GM21825 (cell line): ENCODE results near the gene EIF4EBP2.
A peak's percentile ranks its signal among the peaks of the same experiment; 100 is the strongest.

Experiments used
- ATAC-seq: cut with Tn5 transposase; IDR thresholded peaks from one replicate; pipeline ENCODE4 v1.9.1; 2021; ENCODE audit warnings: mild to moderate bottlenecking, moderate library complexity; ENCODE audit not compliant: unreplicated experiment

EIF4EBP2 gene, protein sequence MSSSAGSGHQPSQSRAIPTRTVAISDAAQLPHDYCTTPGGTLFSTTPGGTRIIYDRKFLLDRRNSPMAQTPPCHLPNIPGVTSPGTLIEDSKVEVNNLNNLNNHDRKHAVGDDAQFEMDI

DNA sequence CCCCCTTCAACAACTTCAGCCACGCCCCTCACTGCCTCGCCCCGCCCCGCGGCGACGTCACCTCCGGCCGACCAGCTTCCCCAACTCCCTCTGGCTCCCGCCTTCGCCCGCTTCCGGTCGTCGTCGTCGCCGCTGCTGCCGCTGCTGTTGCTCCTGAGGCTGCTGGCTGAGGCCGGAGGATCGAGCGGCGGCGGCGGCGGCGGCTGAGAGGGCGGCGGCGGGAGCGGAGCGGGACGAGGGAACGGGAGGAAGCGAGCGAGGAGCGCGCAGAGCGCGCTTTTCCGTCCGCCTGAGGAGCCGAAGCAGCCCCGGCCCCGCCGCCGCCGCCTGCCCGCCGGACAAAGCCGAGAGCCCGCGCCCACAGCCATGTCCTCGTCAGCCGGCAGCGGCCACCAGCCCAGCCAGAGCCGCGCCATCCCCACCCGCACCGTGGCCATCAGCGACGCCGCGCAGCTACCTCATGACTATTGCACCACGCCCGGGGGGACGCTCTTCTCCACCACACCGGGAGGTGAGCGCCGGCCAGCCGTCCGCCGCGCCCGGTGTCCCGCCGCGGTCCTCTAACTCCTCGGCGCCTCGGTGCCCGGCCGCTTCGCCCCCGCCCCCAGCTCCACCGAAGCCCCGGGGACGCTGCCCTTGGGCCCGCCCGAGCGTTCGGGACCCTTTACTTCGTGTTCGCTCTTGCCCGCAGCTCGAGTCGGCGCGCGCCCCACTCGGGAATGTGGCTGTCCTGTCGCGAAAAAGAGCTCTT, at the start of gene EIF4EBP2:
Gene EIF4EBP2 (plus strand): TSS at position 110 of the 751 bp plus-strand sequence. CDS start 257 bp downstream, at position 367.
- peak; percentile 84 for ATAC-seq

DNA sequence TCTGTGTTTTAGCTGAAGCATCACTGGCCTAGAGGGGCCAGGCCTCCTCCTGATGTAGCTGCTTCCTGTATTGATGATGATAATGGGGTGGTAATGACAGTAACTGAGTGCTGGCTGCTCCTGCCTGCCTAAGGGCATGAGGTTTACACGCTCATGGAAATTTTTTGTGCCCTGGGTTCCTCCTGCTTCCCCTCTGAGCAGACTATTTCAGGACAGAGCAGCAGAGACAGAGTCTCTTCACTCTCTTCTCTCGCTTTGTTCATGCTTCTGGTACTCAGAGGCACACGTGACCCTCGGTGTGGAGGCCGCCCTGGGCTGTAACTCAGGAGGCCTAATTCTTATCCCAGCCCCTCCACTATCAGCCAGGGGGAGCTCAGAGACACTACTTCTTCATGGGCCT, 49.4 kb upstream of the EIF4EBP2 start:
- ATAC-seq, result peak; percentile 11

DNA sequence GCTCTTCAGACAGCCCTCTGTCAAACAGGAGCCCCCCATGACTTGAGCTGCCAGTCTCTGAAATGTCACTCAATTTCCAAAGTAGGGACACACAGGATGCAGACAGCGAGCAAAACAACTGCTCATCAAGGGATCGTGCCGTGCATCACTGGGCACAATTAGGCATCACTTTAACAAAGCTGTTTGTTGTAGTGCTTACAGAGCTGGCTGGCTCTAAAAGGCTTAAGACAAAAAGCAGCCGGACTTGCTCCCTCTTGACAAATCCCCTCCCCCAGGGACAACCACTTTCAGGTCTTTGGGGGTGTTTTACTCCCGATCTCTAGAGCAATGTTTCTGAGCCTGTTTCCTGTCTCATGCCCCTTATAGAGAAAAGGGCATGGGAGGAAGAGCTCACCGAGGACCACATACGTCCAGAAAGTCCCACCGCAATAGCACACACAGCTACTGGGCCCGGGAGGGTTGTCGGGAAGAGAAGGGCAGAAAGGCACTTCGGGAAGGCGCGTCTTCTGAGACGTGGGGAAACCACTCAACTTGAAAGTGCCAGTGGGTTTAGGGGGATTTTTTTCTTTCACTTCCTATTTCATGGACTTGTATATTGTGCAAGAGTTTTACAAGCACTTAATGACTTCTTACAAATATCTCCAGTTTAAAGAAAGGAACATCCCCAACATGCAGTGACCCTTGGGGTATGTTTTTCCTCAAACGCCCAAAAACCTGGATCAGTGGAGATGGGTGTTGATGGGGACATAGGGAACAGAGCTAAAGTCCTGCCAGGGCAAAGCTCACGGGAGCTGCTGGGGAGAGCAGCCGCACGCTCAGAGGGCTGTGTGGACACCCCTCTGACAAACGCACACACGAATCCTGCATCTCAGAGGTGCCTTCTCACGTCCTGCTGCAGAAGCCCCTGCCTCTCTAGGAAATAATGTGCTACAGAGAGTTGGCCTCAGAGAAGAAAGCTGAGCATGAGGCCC, 48.6 kb upstream of the EIF4EBP2 start:
- ATAC-seq, result peak; percentile 61

DNA sequence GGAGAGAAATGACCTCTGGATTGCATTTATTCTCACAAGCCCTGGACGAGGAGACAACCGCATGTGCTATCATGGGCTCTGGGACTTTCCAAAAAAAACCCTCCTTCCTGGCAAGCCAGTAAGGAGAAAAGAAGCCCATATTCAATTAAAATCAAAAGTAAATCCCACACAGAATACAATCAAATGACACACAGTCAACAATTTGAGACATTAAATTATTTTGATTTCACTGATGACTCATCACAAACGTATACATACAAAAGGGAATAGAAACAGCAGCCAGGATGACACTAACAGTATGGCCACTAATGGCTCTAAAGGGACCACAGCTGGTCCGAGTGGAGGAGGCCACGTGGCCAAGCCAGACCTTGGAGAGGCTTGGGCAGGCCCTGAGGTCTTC, 46.4 kb upstream of the EIF4EBP2 start:
- ATAC-seq, result peak; percentile 41

DNA sequence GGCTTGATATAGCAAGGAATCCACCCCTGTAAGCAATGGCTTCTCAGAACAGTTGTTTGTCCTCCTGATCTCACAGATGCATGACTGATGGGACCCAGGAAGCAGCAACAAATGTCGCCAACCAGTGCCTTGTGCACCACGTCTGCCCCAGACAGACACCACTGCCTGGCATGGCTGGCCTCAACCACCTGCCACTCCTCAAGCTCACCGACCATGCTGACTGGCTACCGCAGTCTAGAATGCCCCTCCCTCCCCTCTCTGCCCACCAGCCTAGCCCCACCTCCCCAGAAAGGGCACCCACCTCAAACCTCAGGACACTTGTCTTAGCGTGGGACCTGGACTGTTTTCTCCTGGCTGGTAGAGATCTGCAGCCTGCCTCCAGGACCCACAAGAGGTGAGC, 45.5 kb upstream of the EIF4EBP2 start:
- ATAC-seq, result no peak

DNA sequence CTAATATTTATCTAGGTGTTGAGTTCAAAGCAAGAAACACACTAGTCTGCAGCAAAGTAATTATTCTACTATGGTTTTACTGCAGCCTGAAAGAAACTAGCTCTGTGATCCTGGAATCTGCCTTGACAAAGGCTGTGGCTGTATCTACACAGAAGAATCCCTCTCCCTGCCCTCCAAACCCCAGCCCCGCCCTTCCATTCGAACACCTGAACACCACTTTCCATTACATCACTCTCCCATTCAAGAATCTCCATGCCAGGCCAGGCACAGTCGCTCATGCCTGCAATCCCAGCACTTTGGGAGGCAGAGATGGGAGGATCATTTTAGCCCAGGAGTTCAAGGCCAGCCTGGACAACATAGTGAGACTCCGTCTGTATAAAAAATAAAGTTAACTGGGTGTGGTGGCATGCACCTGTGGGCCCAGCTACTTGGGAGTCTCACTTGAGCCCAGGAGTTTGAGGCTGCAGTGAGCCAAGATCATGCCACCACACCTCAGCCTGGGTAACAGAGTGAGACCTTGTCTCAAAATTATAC, 44.9 kb upstream of the EIF4EBP2 start:
- ATAC-seq, result no peak

DNA sequence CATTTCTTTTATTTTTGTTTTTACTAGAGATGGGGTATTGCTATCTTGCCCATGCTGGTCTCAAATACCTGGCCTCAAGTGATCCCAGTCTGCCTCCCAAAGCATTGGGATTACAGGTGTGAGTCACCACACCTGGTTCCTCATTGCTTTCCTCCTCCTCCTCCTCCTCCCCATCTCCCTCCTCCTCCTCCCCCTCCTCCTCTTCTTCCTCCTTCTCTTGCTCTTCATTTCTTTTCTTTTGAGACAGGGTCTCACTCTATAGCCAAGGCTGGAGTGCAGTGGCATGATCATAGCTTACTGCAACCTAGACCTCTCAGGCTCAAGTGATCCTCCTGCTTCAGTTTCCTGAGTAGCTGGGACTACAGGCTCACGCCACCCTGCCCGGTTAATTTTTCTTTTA, 43.7 kb upstream of the EIF4EBP2 start:
- no peak for ATAC-seq

DNA sequence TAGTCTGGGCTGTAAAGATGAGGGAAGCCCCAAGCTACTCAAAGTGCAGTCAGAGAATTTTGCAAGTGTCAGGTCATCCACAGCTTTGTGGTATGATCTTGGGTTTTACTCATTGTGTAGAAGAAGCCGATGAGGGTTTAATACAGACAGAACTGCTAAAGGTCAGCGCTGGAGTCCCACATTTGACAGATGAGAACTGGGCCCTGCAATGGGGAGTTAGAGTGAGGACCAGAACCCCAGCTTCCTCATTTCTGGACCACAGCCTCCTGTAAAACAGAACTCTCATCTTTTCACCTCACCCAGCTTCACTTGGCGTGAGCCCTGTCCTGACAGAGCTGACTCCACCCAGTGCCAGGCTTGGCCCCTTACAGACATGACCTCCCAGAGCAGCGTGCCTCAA, 41.6 kb upstream of the EIF4EBP2 start:
- ATAC-seq, result no peak

DNA sequence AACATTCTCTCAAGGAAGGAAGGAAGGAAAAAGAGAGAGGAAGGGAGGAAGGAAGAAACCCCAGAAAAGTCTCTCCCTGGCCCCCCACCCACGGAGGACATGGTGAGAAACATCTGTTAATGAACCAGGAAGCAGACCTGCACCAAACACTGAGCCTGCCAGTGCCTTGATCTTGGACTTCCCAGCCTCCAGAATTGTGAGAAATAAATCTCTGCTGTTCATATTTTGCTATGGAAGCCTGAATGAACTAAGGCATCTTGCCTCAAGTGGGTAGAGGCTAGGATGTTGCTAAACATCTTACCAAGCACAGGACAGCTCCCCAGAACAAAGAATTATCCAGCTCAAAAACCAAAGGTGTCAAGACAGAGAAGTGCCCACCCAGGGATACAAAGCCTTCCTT, 40.7 kb upstream of the EIF4EBP2 start:
- no peak for ATAC-seq

DNA sequence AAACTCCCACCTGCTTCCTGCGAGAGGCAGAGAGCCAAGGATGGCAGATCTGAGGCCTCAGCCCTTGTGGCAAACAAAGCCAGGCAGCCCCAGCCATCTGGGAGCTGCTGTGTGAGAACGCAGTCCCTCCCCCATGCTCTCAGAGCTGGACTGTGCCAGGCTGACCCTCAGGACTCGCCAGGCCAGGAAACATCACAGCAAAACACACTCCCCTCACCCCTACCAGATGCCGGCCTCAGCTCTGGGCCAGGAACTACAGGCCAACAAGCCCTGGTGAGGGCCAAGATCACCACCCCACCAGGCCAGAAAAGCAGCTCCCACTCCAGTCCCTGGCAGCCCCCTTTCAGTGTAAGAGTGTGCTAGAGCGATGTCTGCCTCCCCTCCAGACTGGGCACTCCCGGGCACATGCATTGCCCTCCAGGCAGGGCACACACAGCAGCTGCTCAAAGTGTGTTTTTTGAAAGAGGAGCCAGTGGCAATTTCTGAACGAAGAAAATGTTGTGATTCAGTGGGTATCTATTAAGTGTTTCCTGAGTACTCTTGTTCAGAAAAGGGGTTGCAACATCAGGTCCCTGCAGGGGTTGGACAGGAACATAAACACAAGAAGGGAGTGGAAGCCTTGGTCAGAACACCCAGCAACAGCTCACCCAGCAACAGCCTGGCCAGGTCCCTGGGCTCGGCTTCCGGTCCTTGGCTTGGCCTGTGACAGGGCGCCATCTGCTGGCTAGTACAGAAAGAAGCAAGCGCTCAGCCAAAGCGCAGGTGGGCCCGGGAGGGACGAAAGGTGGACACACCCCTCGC, 39.8 kb upstream of the EIF4EBP2 start:
- ATAC-seq, result peak; percentile 85

DNA sequence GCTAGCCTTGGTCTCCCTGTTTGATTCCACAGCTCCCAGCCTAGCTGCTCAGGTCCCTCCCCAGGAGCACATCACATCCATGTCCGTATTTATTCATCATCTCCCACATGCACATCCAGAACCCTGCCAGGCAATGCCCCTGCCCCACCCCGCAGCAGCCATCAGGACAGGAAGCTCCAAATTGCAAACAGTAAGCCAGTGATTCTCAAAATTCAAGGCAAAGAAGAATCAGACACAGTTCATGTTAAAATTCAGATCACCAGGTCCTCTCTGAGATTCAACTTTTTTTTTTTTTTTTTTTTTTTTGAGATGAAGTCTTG, 39.2 kb upstream of the EIF4EBP2 start:
- ATAC-seq, result no peak

DNA sequence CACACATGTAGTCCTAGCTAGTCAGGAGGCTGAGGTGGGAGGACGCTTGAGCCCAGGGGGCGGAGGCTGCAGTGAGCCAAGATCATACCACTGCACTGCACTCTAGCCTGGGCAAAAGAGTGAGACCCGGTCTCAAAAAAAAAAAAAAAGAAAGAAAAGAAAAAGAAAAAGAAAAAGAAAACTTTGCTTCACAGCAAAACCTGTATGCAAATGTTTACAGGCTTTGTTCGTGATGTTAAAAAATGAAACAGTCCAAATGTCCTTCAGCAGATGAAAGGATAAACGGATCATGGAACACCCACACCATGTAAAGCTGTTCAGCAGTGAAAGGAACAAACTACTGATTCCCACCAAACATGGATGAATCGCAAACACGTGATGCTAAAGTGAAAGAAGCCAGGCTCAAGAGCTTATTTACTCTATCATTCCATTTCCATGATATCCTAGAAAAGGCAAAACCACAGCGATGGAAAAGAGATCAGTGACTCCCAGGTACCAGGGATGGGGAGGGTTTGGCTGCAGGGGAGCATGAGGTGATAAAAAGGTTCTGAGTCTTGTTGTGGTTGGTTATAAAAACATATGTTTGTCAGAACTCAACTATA, 36.6 kb upstream of the EIF4EBP2 start:
- ATAC-seq, result no peak

DNA sequence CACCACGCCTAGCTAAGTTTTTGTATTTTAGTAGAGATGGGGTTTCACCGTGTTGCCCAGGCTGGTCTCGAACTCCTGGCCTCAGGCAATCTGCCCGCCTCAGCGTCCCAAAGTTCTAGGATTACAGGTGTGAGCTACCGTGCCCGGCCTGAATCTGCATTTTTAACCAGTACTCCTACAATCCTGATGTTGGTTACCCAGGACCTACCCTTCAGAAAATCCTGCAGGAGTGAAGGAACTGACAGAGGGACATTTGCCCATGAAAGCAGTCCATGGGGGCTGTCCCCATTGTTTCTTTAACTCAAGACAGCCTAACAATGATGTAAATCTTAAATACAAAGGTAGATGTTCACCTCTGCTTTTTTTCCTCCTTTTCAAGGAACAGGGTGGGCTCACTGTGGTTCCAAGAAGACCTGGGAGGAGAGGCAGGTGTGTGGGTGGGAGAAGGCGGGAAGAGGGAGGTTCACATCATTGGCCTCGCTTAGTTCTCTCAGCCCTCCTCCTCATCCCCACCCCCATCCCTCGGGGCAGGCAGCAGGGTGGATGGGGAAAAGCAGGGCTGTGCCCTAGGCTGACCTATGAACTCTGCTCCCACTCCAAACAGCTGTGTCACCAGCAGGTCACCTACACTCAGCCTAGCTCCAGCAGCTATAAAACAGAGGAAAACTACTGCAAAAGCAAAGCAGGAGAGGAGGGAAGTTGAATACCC, 35.0 kb upstream of the EIF4EBP2 start:
- ATAC-seq, result no peak

DNA sequence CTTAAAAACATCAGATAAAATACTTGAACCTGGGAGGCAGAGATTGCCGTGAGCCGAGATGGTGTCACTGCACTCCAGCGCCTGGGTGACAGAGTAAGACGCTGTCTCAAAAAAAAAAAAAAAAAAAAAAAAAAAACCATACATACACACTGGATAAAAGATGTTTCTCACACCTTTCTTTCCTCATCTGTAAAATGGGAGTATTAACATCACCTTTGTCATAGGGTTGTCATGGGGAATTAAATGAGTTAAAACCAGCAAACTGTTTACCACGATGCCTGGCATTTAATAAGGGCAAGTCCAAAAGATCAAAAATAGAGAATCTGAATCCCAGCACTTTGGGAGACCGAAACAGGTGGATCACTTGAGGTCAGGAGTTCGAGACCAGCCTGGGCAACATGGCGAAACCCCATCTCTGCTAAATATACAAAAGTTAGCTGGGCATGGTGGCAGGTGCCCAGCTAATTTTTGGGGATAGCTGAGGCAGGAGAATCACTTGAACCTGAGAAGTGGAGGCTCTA, 34.4 kb upstream of the EIF4EBP2 start:
- no peak for ATAC-seq

DNA sequence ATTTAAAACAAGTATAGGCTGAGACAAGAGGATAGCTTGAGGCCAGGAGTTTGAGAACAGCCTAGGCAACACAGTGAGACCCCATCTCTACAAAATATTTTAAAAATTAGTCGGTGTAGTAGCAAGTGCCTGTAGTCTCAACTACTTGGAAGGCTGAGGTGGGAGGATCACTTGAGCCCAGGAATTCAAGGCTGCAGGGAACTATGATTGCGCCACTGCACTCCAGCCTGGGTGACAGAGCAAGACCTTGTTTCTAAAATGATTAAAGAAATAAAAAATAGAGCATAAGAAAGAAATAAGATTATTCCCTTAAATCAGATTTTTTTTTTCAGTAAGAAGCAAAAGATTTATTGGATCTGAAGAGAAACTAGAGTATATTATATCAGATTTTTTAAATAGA, 33.2 kb upstream of the EIF4EBP2 start:
- no peak for ATAC-seq

DNA sequence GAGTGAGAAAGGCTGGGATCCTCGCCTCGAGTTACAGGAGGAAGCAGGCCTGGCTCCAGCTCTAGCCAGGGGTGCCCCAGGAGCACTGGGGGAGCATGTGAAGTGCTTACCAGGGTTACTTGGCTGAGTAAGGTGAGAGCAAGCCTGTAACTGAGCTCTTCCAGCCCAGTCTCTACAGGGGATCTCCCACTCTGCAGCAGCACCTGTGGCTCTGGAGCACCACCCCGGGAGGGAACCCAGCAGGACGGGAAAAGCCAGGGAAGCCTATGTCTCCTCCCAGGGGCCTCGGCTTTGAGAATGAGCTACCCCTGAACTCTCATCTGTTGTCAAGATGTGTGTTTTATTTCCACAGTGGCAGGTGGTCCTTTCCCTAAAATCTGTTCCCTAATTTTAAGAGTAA, 32.1 kb upstream of the EIF4EBP2 start:
- ATAC-seq, result no peak

DNA sequence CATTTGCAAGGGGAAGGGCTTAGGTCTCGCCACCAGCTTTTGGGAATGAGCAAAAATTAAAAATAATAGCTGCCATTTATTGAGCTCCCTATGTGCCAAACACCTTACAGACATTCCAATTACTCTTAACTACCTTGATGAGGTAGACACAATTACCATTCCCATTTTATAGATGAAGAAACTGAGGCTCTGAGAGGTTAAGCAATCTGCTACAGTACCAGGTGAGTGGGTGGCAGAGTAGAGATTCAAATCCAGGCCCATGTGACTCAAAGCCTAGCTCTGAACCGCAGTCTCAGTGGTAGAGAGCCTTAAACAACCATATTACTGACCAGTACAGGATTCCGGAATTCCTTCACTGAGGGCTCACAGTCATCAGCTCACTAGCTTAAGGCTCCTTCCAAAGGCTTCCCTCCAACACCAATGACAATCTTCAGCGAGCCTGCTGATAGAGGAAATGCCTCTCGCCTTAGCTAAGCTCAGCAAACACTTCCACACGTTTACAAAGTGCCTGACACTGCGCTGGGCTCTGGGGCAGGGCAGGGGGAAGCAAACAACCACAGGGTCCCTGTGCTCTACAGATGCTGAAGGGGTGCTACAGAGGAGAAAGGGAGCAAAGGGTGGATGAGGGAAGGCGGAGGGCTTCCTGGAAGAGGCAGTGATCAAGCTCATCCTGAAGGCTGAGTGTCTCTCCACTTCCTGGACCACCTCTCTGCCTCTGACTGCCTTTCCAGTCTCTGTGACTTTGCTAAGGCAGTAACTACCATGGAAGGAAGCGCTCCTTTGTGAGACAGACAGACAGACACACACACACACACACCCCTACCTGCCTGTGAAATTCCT, 28.9 kb upstream of the EIF4EBP2 start:
- no peak for ATAC-seq
